Measurements from ENCODE around the gene AHI1.

AHI1 gene

GRCh38 chr6:135525594-135525993 lies 28.1 kb upstream of the AHI1 start:
- no peaks in the 10 kb centered on the region for H3K27me3 ChIP-seq (ENCODE audit: control insufficient read depth in 3 of 3, insufficient read depth in 3 of 3, low read depth in 1 of 3, low read length in 3 of 3)
- no peak overlapping the region for H3K23ac ChIP-seq (ENCODE audit: low read depth, low read length, poor library complexity)
- no peak overlapping the region for H3K9ac ChIP-seq (ENCODE audit: low read depth, low read length, poor library complexity)
- H3K27ac ChIP-seq (replicated peaks; ENCODE audit: low read length): no peak overlapping the region
- H3K36me3 ChIP-seq (replicated peaks in 1 of 2; ENCODE audit: control insufficient read depth in 2 of 2, insufficient read depth in 2 of 2, low read length in 2 of 2): no peaks in the 10 kb centered on the region
- H2BK15ac ChIP-seq (ENCODE audit: low read length): no peak overlapping the region
- no peak overlapping the region for H4K8ac ChIP-seq (ENCODE audit: low read depth, low read length)
- no peak overlapping the region for H2AFZ ChIP-seq (ENCODE audit: low read length)
- no peak overlapping the region for H2BK120ac ChIP-seq (ENCODE audit: low read depth, low read length)
- no peak for DNase-seq (ENCODE audit: low spot score)
- no peaks in the 10 kb centered on the region for H3K4me1 ChIP-seq (ENCODE audit: control insufficient read depth in 2 of 2, insufficient read depth in 1 of 2, low read depth in 1 of 2, low read length in 2 of 2)
- H3K14ac ChIP-seq (ENCODE audit: low read length): no peak overlapping the region
- H2BK5ac ChIP-seq (ENCODE audit: low read length): no peak overlapping the region
- H3K4me2 ChIP-seq (ENCODE audit: insufficient read depth, low read length, poor library complexity, severe bottlenecking): no peak overlapping the region
- H3K4ac ChIP-seq (ENCODE audit: low read length): no peak overlapping the region
- H4K91ac ChIP-seq (ENCODE audit: low read depth, low read length, poor library complexity): no peak overlapping the region
- H3K79me1 ChIP-seq (ENCODE audit: low read depth, low read length): no peaks in the 10 kb centered on the region
- H2BK12ac ChIP-seq (ENCODE audit: low read length): no peak overlapping the region
- H3K4me3 ChIP-seq (ENCODE audit: low read length in 2 of 2): no peak overlapping the region
- H3K9me3 ChIP-seq (replicated peaks in 1 of 2; ENCODE audit: control insufficient read depth in 2 of 2, insufficient read depth in 1 of 2, low read depth in 1 of 2, low read length in 2 of 2): no peaks in the 10 kb centered on the region
- WGBS, 2 donors (ENCODE audit: extremely low coverage in 2 of 2, insufficient read length in 2 of 2, insufficient replicate concordance in 1 of 2): no CpG with 5 or more reads among the region's 1 CpG
- no peak overlapping the region for H3K18ac ChIP-seq (ENCODE audit: low read length)
- no peak overlapping the region for H2AK5ac ChIP-seq (ENCODE audit: low read depth, low read length)

- no CpG with 5 or more reads among the region's 6 CpGs for WGBS, 2 donors (ENCODE audit: extremely low coverage in 2 of 2, insufficient read length in 2 of 2, insufficient replicate concordance in 1 of 2)
- Histone ChIP-seq H3K18ac (ENCODE audit: low read length) (no peak overlapping the region), H3K9ac (ENCODE audit: low read depth, low read length, poor library complexity) (no peak overlapping the region), H2AK5ac (ENCODE audit: low read depth, low read length) (no peak overlapping the region), H3K27ac (replicated peaks; ENCODE audit: low read length) (no peak overlapping the region), H4K91ac (ENCODE audit: low read depth, low read length, poor library complexity) (no peak overlapping the region), H3K79me1 (ENCODE audit: low read depth, low read length) (no peaks in the 10 kb centered on the region), H3K4me1 (ENCODE audit: control insufficient read depth in 2 of 2, insufficient read depth in 1 of 2, low read depth in 1 of 2, low read length in 2 of 2) (no peaks in the 10 kb centered on the region), H3K4me2 (ENCODE audit: insufficient read depth, low read length, poor library complexity, severe bottlenecking) (no peak overlapping the region), H3K27me3 (ENCODE audit: control insufficient read depth in 3 of 3, insufficient read depth in 3 of 3, low read depth in 1 of 3, low read length in 3 of 3) (no peaks in the 10 kb centered on the region), H2BK15ac (ENCODE audit: low read length) (no peak overlapping the region), H3K4ac (ENCODE audit: low read length) (no peak overlapping the region), H3K23ac (ENCODE audit: low read depth, low read length, poor library complexity) (no peak overlapping the region), H2BK120ac (ENCODE audit: low read depth, low read length) (no peak overlapping the region), H3K4me3 (ENCODE audit: low read length in 2 of 2) (no peak overlapping the region), H3K36me3 (replicated peaks in 1 of 2; ENCODE audit: control insufficient read depth in 2 of 2, insufficient read depth in 2 of 2, low read length in 2 of 2) (no peaks in the 10 kb centered on the region), H2BK5ac (ENCODE audit: low read length) (no peak overlapping the region), H4K8ac (ENCODE audit: low read depth, low read length) (no peak overlapping the region), H2AFZ (ENCODE audit: low read length) (no peak overlapping the region), H3K14ac (ENCODE audit: low read length) (no peak overlapping the region), H2BK12ac (ENCODE audit: low read length) (no peak overlapping the region), H3K9me3 (replicated peaks in 1 of 2; ENCODE audit: control insufficient read depth in 2 of 2, insufficient read depth in 1 of 2, low read depth in 1 of 2, low read length in 2 of 2) (no peaks in the 10 kb centered on the region)
- DNase-seq (ENCODE audit: low spot score): no peak
These were observed 25.6 kb upstream of the AHI1 start for GRCh38 chr6:135522965-135523692.

- Histone ChIP-seq H3K9ac (ENCODE audit: low read depth, low read length, poor library complexity) (no peak overlapping the region), H2AK5ac (ENCODE audit: low read depth, low read length) (no peak overlapping the region), H3K4me3 (ENCODE audit: low read length in 2 of 2) (no peak overlapping the region), H3K4me1 (ENCODE audit: control insufficient read depth in 2 of 2, insufficient read depth in 1 of 2, low read depth in 1 of 2, low read length in 2 of 2) (no peaks in the 10 kb centered on the region), H3K79me1 (ENCODE audit: low read depth, low read length) (no peaks in the 10 kb centered on the region), H3K18ac (ENCODE audit: low read length) (no peak overlapping the region), H2BK120ac (ENCODE audit: low read depth, low read length) (no peak overlapping the region), H3K27me3 (ENCODE audit: control insufficient read depth in 3 of 3, insufficient read depth in 3 of 3, low read depth in 1 of 3, low read length in 3 of 3) (no peaks in the 10 kb centered on the region), H2AFZ (ENCODE audit: low read length) (no peak overlapping the region), H3K23ac (ENCODE audit: low read depth, low read length, poor library complexity) (no peak overlapping the region), H3K4ac (ENCODE audit: low read length) (no peak overlapping the region), H2BK12ac (ENCODE audit: low read length) (no peak overlapping the region), H3K9me3 (replicated peaks in 1 of 2; ENCODE audit: control insufficient read depth in 2 of 2, insufficient read depth in 1 of 2, low read depth in 1 of 2, low read length in 2 of 2) (peaks cover 0 to 6% of the 10 kb centered on the region in 2 donors), H3K14ac (ENCODE audit: low read length) (no peak overlapping the region), H3K4me2 (ENCODE audit: insufficient read depth, low read length, poor library complexity, severe bottlenecking) (no peak overlapping the region), H2BK15ac (ENCODE audit: low read length) (no peak overlapping the region), H2BK5ac (ENCODE audit: low read length) (no peak overlapping the region), H4K8ac (ENCODE audit: low read depth, low read length) (no peak overlapping the region), H3K27ac (replicated peaks; ENCODE audit: low read length) (no peak overlapping the region), H4K91ac (ENCODE audit: low read depth, low read length, poor library complexity) (no peak overlapping the region), H3K36me3 (replicated peaks in 1 of 2; ENCODE audit: control insufficient read depth in 2 of 2, insufficient read depth in 2 of 2, low read length in 2 of 2) (no peaks in the 10 kb centered on the region)
- WGBS, 2 donors (ENCODE audit: extremely low coverage in 2 of 2, insufficient read length in 2 of 2, insufficient replicate concordance in 1 of 2): no CpG with 5 or more reads among the region's 1 CpG
- no peak for DNase-seq (ENCODE audit: low spot score)
These were observed 23.9 kb upstream of the AHI1 start for GRCh38 chr6:135521431-135521830.

GRCh38 chr6:135520781-135521180 lies 23.2 kb upstream of the AHI1 start:
- Histone ChIP-seq H2BK15ac (ENCODE audit: low read length) (no peak overlapping the region), H4K8ac (ENCODE audit: low read depth, low read length) (no peak overlapping the region), H3K27ac (replicated peaks; ENCODE audit: low read length) (no peak overlapping the region), H3K27me3 (ENCODE audit: control insufficient read depth in 3 of 3, insufficient read depth in 3 of 3, low read depth in 1 of 3, low read length in 3 of 3) (no peaks in the 10 kb centered on the region), H3K4me1 (ENCODE audit: control insufficient read depth in 2 of 2, insufficient read depth in 1 of 2, low read depth in 1 of 2, low read length in 2 of 2) (no peaks in the 10 kb centered on the region), H2AFZ (ENCODE audit: low read length) (no peak overlapping the region), H3K23ac (ENCODE audit: low read depth, low read length, poor library complexity) (no peak overlapping the region), H3K9me3 (replicated peaks in 1 of 2; ENCODE audit: control insufficient read depth in 2 of 2, insufficient read depth in 1 of 2, low read depth in 1 of 2, low read length in 2 of 2) (peaks cover 0 to 6% of the 10 kb centered on the region in 2 donors), H3K79me1 (ENCODE audit: low read depth, low read length) (no peaks in the 10 kb centered on the region), H3K4ac (ENCODE audit: low read length) (no peak overlapping the region), H3K14ac (ENCODE audit: low read length) (no peak overlapping the region), H3K9ac (ENCODE audit: low read depth, low read length, poor library complexity) (no peak overlapping the region), H3K4me2 (ENCODE audit: insufficient read depth, low read length, poor library complexity, severe bottlenecking) (no peak overlapping the region), H2BK5ac (ENCODE audit: low read length) (no peak overlapping the region), H2AK5ac (ENCODE audit: low read depth, low read length) (no peak overlapping the region), H2BK12ac (ENCODE audit: low read length) (no peak overlapping the region), H4K91ac (ENCODE audit: low read depth, low read length, poor library complexity) (no peak overlapping the region), H3K36me3 (replicated peaks in 1 of 2; ENCODE audit: control insufficient read depth in 2 of 2, insufficient read depth in 2 of 2, low read length in 2 of 2) (no peaks in the 10 kb centered on the region), H3K18ac (ENCODE audit: low read length) (no peak overlapping the region), H2BK120ac (ENCODE audit: low read depth, low read length) (no peak overlapping the region), H3K4me3 (ENCODE audit: low read length in 2 of 2) (no peak overlapping the region)
- no peak for DNase-seq (ENCODE audit: low spot score)
- no CpG with 5 or more reads among the region's 2 CpGs for WGBS, 2 donors (ENCODE audit: extremely low coverage in 2 of 2, insufficient read length in 2 of 2, insufficient replicate concordance in 1 of 2)

Data from neuronal stem cell (in vitro differentiated cells).